ENCODE results near the gene DRGX.

DNA sequence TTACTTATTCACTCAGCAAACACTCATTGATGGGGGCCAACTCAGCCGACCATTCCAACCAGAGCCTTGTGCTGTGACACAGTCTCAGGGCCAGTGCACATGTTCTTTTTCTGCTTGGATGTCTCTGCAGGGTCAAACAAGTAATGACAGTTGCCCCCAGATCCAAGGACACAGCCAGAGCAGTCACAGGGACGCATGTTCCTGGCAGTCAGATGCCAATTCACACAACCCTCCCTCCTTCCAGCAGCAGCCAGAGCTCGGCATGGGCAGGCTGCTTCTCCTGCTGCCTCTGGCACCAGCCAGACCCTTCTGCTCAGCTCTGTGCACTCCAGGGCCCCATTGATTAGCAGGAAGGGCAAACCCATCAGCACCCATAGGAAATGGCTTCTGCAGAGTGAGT lies 20.3 kb downstream of the DRGX start:
- TF ChIP-seq, protein P1, sequence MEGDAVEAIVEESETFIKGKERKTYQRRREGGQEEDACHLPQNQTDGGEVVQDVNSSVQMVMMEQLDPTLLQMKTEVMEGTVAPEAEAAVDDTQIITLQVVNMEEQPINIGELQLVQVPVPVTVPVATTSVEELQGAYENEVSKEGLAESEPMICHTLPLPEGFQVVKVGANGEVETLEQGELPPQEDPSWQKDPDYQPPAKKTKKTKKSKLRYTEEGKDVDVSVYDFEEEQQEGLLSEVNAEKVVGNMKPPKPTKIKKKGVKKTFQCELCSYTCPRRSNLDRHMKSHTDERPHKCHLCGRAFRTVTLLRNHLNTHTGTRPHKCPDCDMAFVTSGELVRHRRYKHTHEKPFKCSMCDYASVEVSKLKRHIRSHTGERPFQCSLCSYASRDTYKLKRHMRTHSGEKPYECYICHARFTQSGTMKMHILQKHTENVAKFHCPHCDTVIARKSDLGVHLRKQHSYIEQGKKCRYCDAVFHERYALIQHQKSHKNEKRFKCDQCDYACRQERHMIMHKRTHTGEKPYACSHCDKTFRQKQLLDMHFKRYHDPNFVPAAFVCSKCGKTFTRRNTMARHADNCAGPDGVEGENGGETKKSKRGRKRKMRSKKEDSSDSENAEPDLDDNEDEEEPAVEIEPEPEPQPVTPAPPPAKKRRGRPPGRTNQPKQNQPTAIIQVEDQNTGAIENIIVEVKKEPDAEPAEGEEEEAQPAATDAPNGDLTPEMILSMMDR (IDR thresholded peaks at IDR 0.05; ENCODE audit: extremely low read depth in 1 of 2, insufficient read depth in 1 of 2, low read depth in 1 of 2, low read length in 2 of 2) = no peak
- no peak for TF ChIP-seq GATA2 (IDR thresholded peaks at IDR 0.05; ENCODE audit: insufficient read depth, insufficient read length, low read depth, low read length)
- no peak for TF ChIP-seq POLR2A (IDR thresholded peaks at IDR 0.05; ENCODE audit: low read depth, low read length)
- TF ChIP-seq FOS (IDR thresholded peaks at IDR 0.05; ENCODE audit: borderline replicate concordance, insufficient read depth, low read length) = no peak
- TF ChIP-seq EZH2 (IDR thresholded peaks at IDR 0.05; ENCODE audit: borderline replicate concordance, low read depth, low read length, severe bottlenecking) = no peak
- TF ChIP-seq POLR2AphosphoS5 (IDR thresholded peaks at IDR 0.05; ENCODE audit: insufficient read depth, low read depth, low read length) = no peak
- TF ChIP-seq MYC (IDR thresholded peaks at IDR 0.05; ENCODE audit: low read depth, low read length) = no peak
- TF ChIP-seq, protein P2, sequence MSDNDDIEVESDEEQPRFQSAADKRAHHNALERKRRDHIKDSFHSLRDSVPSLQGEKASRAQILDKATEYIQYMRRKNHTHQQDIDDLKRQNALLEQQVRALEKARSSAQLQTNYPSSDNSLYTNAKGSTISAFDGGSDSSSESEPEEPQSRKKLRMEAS (IDR thresholded peaks at IDR 0.05; ENCODE audit: insufficient read depth, insufficient read length) = no peak

Data from endothelial cell of umbilical vein (primary cell).